GM12891 (cell line): ENCODE measurements around the gene SLC7A1.

Experiments
- PAX5 ChIP-seq: IDR thresholded peaks from 2 replicates; pipeline ENCODE4 v1.6.1; 2011; ENCODE audit warnings: low read length, moderate library complexity, mild to moderate bottlenecking; ENCODE audit not compliant: insufficient read depth, severe bottlenecking
- POLR2A ChIP-seq: IDR thresholded peaks from 2 replicates; pipeline ENCODE4 v1.6.1; 2011; ENCODE audit warnings: low read depth, low read length, control low read depth
- POLR2AphosphoS5 ChIP-seq: IDR thresholded peaks from 2 replicates; pipeline ENCODE4 v1.6.1; 2011; ENCODE audit warnings: low read depth, low read length, control low read depth
- POU2F2 ChIP-seq: IDR thresholded peaks from 2 replicates; pipeline ENCODE4 v1.6.1; 2011; ENCODE audit warnings: low read depth, mild to moderate bottlenecking, control low read depth, low read length, moderate library complexity
- SPI1 ChIP-seq: IDR thresholded peaks from 2 replicates; pipeline ENCODE4 v1.6.1; 2011; ENCODE audit warnings: low read depth, low read length, control low read depth
- TAF1 ChIP-seq: IDR thresholded peaks from 2 replicates; pipeline ENCODE4 v1.6.1; 2011; ENCODE audit warnings: low read depth, low read length, control low read depth

DNA sequence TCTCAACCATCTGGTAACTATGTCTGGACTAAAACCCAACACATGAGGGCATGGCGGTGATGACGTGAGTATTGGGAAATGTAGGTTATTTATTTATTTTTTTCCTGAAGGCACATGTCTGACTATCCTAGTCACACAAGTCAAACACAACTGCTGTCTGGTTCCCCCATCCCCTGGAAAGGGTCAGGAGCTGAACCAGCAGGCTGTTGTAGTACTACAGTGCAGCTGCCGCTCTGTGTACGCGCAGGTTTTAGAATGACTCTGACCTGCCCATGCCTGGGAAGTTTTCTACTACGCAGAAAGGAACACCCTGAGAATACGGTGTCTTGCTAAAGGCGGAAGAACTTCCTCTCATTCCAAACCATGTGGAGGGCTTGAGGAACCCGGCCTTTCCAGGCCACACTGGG lies 1.2 kb downstream of the SLC7A1 start:
- no peak for TF ChIP-seq POLR2AphosphoS5
- peak; percentile 14; the same call in 1 of the 2 replicates for TF ChIP-seq POLR2A
- TF ChIP-seq SPI1 = peak; percentile 14; the same call in 1 of the 2 replicates
- TF ChIP-seq TAF1 = no peak
- no peak for TF ChIP-seq PAX5
- no peak for TF ChIP-seq POU2F2
